HG03439 (cell line): Measurements from ENCODE around the gene CLCN1.

ENCODE experiments used
- ATAC-seq: cut with Tn5 transposase; IDR thresholded peaks from one replicate; pipeline ENCODE4 v1.9.1; 2021; ENCODE audit warnings: mild to moderate bottlenecking, moderate library complexity; ENCODE audit not compliant: unreplicated experiment

CLCN1 gene

GRCh38 chr7:143395187-143396149 is 79.6 kb downstream of the CLCN1 start:
- ATAC-seq, result no peak

GRCh38 chr7:143396182-143396581 is 80.3 kb downstream of the CLCN1 start:
- ATAC-seq, result no peak

GRCh38 chr7:143396625-143397556 is 81.0 kb downstream of the CLCN1 start:
- no peak for ATAC-seq

GRCh38 chr7:143397710-143398530 is 82.0 kb downstream of the CLCN1 start:
- ATAC-seq, result no peak

- ATAC-seq, result no peak
Observed at GRCh38 chr7:143398616-143399015, 82.7 kb downstream of the CLCN1 start.

- no peak for ATAC-seq
Observed at GRCh38 chr7:143399151-143399550, 83.2 kb downstream of the CLCN1 start.

- no peak for ATAC-seq
Observed at GRCh38 chr7:143399642-143400041, 83.7 kb downstream of the CLCN1 start.

- no peak for ATAC-seq
Observed at GRCh38 chr7:143401265-143401664, 85.4 kb downstream of the CLCN1 start.
